SK-N-SH treated with all-trans-retinoic acid at 6 μM for 48 hours (cell line): ENCODE measurements around the gene PRH1.

Experiments used
- ISL1 ChIP-seq: fragments of 250-450 bp; sonication (Bioruptor Pico); IDR thresholded peaks from 2 replicates; pipeline ENCODE4 v2.1.2; 2022; ENCODE audit warnings: mild to moderate bottlenecking, moderate library complexity
- ZNF70 ChIP-seq: fragments of 450-650 bp; formaldehyde crosslinking; IDR thresholded peaks from 2 replicates; pipeline ENCODE4 v1.5.0; 2020; ENCODE audit warnings: mild to moderate bottlenecking, moderate library complexity

DNA sequence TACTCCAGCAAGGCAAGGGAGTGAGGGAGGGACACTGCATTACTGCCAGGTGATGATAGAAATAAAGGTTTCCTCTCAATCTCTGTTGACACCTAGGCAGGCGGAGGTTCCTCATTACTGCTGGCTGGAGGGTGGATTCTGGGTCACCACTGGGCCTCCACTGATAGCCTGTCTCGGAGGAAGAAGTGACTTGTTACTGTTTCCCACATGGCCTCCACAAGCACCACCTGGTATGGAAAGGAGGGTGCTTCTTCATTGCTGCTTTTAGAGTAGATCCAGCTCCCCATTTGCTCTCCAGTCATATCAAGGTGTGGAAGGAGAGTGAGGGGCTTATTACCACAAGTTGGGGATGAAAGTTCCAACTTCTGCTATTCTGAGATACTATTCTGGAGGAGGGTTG lies 41.2 kb downstream of the PRH1 start:
- no peak for TF ChIP-seq ZNF70
- TF ChIP-seq ISL1 (CRISPR knock-in tag), result no peak
